SK-N-MC (cell line): ENCODE data around the gene GNAI3.

Experiments used
- EZH2 ChIP-seq: fragments of 200-600 bp; sonication (generic); IDR thresholded peaks from one replicate; pipeline ENCODE4 v1.6.1; 2017; ENCODE audit warnings: antibody characterized with exemption
- POLR2AphosphoS5 ChIP-seq: IDR thresholded peaks from 2 replicates; pipeline ENCODE4 v1.6.1; 2012; ENCODE audit warnings: mild to moderate bottlenecking, low read depth, low read length, borderline replicate concordance

DNA sequence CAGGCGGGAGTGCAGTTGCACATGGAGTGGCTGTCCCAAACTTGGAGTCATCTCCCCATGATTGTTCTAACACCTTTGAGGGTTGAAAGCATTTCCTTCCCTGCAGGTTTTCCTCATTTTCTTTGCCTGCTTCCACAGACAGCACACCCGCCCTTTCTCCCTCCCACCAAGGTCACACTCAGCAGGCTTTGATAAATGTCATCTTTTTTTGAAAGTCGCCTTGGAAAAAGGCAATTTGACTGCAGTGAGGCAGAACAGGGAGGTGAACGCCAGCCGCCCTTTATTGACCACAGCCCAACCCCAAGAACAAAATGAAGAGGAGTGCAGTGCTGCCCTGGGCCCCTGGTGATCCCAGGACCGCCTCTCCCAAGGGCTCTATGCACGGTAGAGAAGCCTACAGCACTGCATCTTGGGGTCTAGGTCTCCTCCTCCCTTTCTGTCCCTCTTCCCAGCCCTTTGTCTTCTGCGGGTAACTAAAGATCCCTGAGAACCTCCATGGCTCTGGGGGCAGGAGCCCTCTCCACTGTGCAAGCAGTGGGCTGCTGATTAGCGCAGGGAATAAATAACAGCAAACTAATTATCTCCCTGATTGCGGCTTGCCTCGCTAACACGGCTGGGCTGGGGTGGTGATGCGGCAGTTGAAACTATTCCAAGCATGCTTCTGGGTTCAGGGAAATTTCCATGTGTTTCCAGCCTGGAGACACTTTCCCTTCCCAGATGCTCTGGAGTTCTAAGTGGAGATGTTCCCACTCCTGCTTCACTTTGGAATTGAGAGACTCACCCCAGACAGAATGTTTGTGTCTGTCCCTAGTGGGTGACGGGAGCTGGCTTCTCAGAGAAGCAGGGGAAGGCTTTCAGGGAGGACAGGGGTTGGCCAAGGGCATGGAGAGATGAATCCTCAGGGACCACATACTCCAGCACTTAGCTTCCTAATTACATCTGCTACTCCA lies 27.1 kb upstream of the GNAI3 start:
- TF ChIP-seq POLR2AphosphoS5 (no peak), EZH2 (no peak)
